SK-N-MC (cell line): ENCODE results near the gene RTN4IP1.
"Not testable (repeated sequence)": the region's sequence is repeated elsewhere in the genome, so short reads cannot be mapped to it uniquely, and the experiment has no call there.

Experiments used
- DNase-seq: peaks from one replicate; pipeline ENCODE4 v3.0.0-alpha.2; 2011; ENCODE audit warnings: low read depth, low spot score
- H3K27ac ChIP-seq: fragments of 200-600 bp; sonication (generic); 2 replicates; pipeline ENCODE4 v1.5.1; 2016; ENCODE audit warnings: mixed run types
- H3K36me3 ChIP-seq: fragments of 200-600 bp; sonication (generic); 2 replicates; pipeline ENCODE4 v1.6.1; 2017; ENCODE audit warnings: antibody characterized with exemption, low read length, mixed read lengths; ENCODE audit not compliant: insufficient read depth
- H3K4me3 ChIP-seq: fragments of 200-600 bp; sonication (generic); 2 replicates; pipeline ENCODE4 v1.5.1; 2016
- H3K9ac ChIP-seq: fragments of 200-600 bp; sonication (generic); 2 replicates; pipeline ENCODE4 v1.8.0; 2017; ENCODE audit warnings: mixed run types, mixed read lengths; ENCODE audit not compliant: insufficient read length
- H3K9me3 ChIP-seq: fragments of 200-600 bp; sonication (generic); 2 replicates; pipeline ENCODE4 v1.6.1; 2017; ENCODE audit warnings: low read depth, mild to moderate bottlenecking, antibody characterized with exemption, low read length, moderate library complexity, mixed read lengths
- EZH2 ChIP-seq: fragments of 200-600 bp; sonication (generic); IDR thresholded peaks from one replicate; pipeline ENCODE4 v1.6.1; 2017; ENCODE audit warnings: antibody characterized with exemption
- FOXP2 ChIP-seq: optimal IDR thresholded peaks from 2 replicates; pipeline ENCODE3; 2011; ENCODE audit warnings: mild to moderate bottlenecking, moderate library complexity; ENCODE audit not compliant: insufficient read depth; ENCODE audit errors: extremely low read length, control extremely low read depth
- POLR2AphosphoS5 ChIP-seq: IDR thresholded peaks from 2 replicates; pipeline ENCODE4 v1.6.1; 2012; ENCODE audit warnings: mild to moderate bottlenecking, low read depth, low read length, borderline replicate concordance

RTN4IP1 gene

GRCh38 chr6:106631346-106631745 lies 2.0 kb upstream of the RTN4IP1 start:
- H3K9ac ChIP-seq, result no peak overlapping the region
- H3K9me3 ChIP-seq, result no peaks in the 10 kb centered on the region
- H3K27ac ChIP-seq, result no peak overlapping the region
- no peaks in the 10 kb centered on the region for H3K36me3 ChIP-seq
- no peak for DNase-seq
- H3K4me3 ChIP-seq, result no peak overlapping the region
- TF ChIP-seq FOXP2, result no peak

- peak overlapping the region; percentile 94 for H3K9ac ChIP-seq
- no peak overlapping the region for H3K27ac ChIP-seq
- TF ChIP-seq EZH2 (no peak), POLR2AphosphoS5 (no peak), FOXP2 (no peak)
- H3K36me3 ChIP-seq, result no peaks in the 10 kb centered on the region
- H3K4me3 ChIP-seq, result peak overlapping the region; percentile 97
- no peak for DNase-seq
- H3K9me3 ChIP-seq, result no peaks in the 10 kb centered on the region
Observed at GRCh38 chr6:106630366-106630765, 1.1 kb upstream of the RTN4IP1 start.

GRCh38 chr6:106629859-106630163 lies 513 bp upstream of the RTN4IP1 start:
- Histone ChIP-seq H3K9ac (peak overlapping the region; percentile 94), H3K36me3 (no peaks in the 10 kb centered on the region), H3K27ac (peak overlapping the region; percentile 51; the same call in 1 of the 2 replicates), H3K4me3 (peak overlapping the region; percentile 97), H3K9me3 (no peaks in the 10 kb centered on the region)
- no peak for DNase-seq
- TF ChIP-seq FOXP2 (no peak), EZH2 (no peak), POLR2AphosphoS5 (no peak)

- H3K9ac ChIP-seq, result peak overlapping the region; percentile 94
- TF ChIP-seq FOXP2 (no peak), EZH2 (no peak), POLR2AphosphoS5 (no peak)
- peak overlapping the region; percentile 97 for H3K4me3 ChIP-seq
- DNase-seq, result no peak
- H3K36me3 ChIP-seq, result no peaks in the 10 kb centered on the region
- no peaks in the 10 kb centered on the region for H3K9me3 ChIP-seq
- peak overlapping the region; percentile 74 for H3K27ac ChIP-seq
Observed at GRCh38 chr6:106628658-106629102, 618 bp downstream of the RTN4IP1 start.

- not testable (repeated sequence) for H3K4me3 ChIP-seq, H3K9ac ChIP-seq, DNase-seq, H3K9me3 ChIP-seq, H3K36me3 ChIP-seq, H3K27ac ChIP-seq
Observed at GRCh38 chr6:106627760-106628159, 1.5 kb downstream of the RTN4IP1 start.

- H3K27ac ChIP-seq, result no peak overlapping the region
- H3K36me3 ChIP-seq, result no peaks in the 10 kb centered on the region
- no peaks in the 10 kb centered on the region for H3K9me3 ChIP-seq
- DNase-seq, result no peak
- no peak overlapping the region for H3K9ac ChIP-seq
- H3K4me3 ChIP-seq, result no peak overlapping the region
- TF ChIP-seq EZH2 (no peak), POLR2AphosphoS5 (no peak), FOXP2 (no peak)
Observed at GRCh38 chr6:106626485-106626884, 2.8 kb downstream of the RTN4IP1 start.

GRCh38 chr6:106623039-106623438 lies 6.3 kb downstream of the RTN4IP1 start:
- no peak overlapping the region for H3K9ac ChIP-seq
- no peak overlapping the region for H3K4me3 ChIP-seq
- H3K9me3 ChIP-seq, result no peaks in the 10 kb centered on the region
- TF ChIP-seq FOXP2 (no peak), EZH2 (no peak), POLR2AphosphoS5 (no peak)
- no peaks in the 10 kb centered on the region for H3K36me3 ChIP-seq
- no peak overlapping the region for H3K27ac ChIP-seq
- no peak for DNase-seq

GRCh38 chr6:106622412-106622811 lies 6.9 kb downstream of the RTN4IP1 start:
- Histone ChIP-seq H3K27ac (no peak overlapping the region), H3K9ac (no peak overlapping the region), H3K4me3 (no peak overlapping the region), H3K9me3 (no peaks in the 10 kb centered on the region), H3K36me3 (no peaks in the 10 kb centered on the region)
- TF ChIP-seq FOXP2 (no peak), POLR2AphosphoS5 (no peak), EZH2 (no peak)
- DNase-seq, result no peak

GRCh38 chr6:106620931-106621672 lies 8.2 kb downstream of the RTN4IP1 start:
- Histone ChIP-seq H3K9me3 (no peaks in the 10 kb centered on the region), H3K9ac (peak overlapping the region; percentile 7), H3K27ac (no peak overlapping the region), H3K4me3 (no peak overlapping the region), H3K36me3 (no peaks in the 10 kb centered on the region)
- DNase-seq, result no peak
- no peak for TF ChIP-seq FOXP2
- TF ChIP-seq EZH2, result no peak
- no peak for TF ChIP-seq POLR2AphosphoS5

GRCh38 chr6:106619223-106619622 lies 10.1 kb downstream of the RTN4IP1 start:
- Histone ChIP-seq H3K9ac (no peak overlapping the region), H3K36me3 (no peaks in the 10 kb centered on the region), H3K27ac (no peak overlapping the region), H3K4me3 (no peak overlapping the region), H3K9me3 (no peaks in the 10 kb centered on the region)
- no peak for TF ChIP-seq FOXP2
- no peak for TF ChIP-seq EZH2
- no peak for DNase-seq
